H1 (cell line): Measurements from ENCODE around the gene FAM236D. TPM values are rescaled to one million over a fixed set of nuclear protein-coding genes. Genes with fewer than 3 reads are reported as not detected.
"Not testable (repeated sequence)": the region's sequence is repeated elsewhere in the genome, so short reads cannot be mapped to it uniquely, and the experiment has no call there.

ENCODE experiments used
- CTCF ChIA-PET: fragments of 300-600 bp; sonication (Branson Sonifier 250); formaldehyde crosslinking; loops from one replicate; lab custom pipeline; 2021; ENCODE audit not compliant: partially characterized antibody; lab: Charles Lee
- POLR2A ChIA-PET: fragments of 300-600 bp; sonication (Branson Sonifier 250); formaldehyde crosslinking; loops from one replicate; lab custom pipeline; 2021; ENCODE audit warnings: inconsistent platforms; ENCODE audit not compliant: partially characterized antibody; lab: Charles Lee
- DNase-seq, 2 experiments: peaks; one replicate each; pipeline versions ENCODE4 v3.0.0 to v3.0.0-alpha.2; 2010 to 2022; ENCODE audit warnings: low spot score in 2 of 2, low read depth in 1 of 2, mixed read lengths in 1 of 2
- FAIRE-seq: peaks from 2 replicates; lab custom pipeline; 2011; peaks lifted over from hg19 to GRCh38; lab: Jason Lieb, UNC
- H2AFZ ChIP-seq: 2 replicates; pipeline ENCODE4 v1.8.1; 2012; ENCODE audit warnings: low read length, inconsistent platforms
- H2AK5ac ChIP-seq: 2 replicates; pipeline ENCODE4 v1.6.1; 2013; ENCODE audit warnings: low read depth, low read length
- H2BK120ac ChIP-seq: replicated peaks from 2 replicates; pipeline ENCODE3; 2013; ENCODE audit warnings: low read depth, low read length, inconsistent platforms
- H2BK12ac ChIP-seq: 2 replicates; pipeline ENCODE4 v1.6.1; 2013; ENCODE audit warnings: low read depth, low read length
- H2BK15ac ChIP-seq: 2 replicates; pipeline ENCODE4 v1.6.1; 2013; ENCODE audit warnings: low read length
- H2BK20ac ChIP-seq: 2 replicates; pipeline ENCODE4 v1.6.1; 2013; ENCODE audit warnings: low read length
- H2BK5ac ChIP-seq: 2 replicates; pipeline ENCODE4 v1.6.1; 2013; ENCODE audit warnings: low read depth, low read length
- H3K14ac ChIP-seq: 2 replicates; pipeline ENCODE4 v1.6.1; 2013; ENCODE audit warnings: inconsistent platforms; ENCODE audit not compliant: insufficient read length
- H3K18ac ChIP-seq: 2 replicates; pipeline ENCODE4 v1.6.1; 2013; ENCODE audit warnings: low read length; ENCODE audit errors: extremely low read depth
- H3K23ac ChIP-seq: 2 replicates; pipeline ENCODE4 v1.6.1; 2013; ENCODE audit warnings: inconsistent platforms; ENCODE audit not compliant: insufficient read length
- H3K23me2 ChIP-seq: 2 replicates; pipeline ENCODE4 v1.6.1; 2013; ENCODE audit warnings: low read depth, low read length
- H3K27ac ChIP-seq: 2 replicates; pipeline ENCODE4 v1.6.1; 2011; ENCODE audit warnings: low read depth, low read length, inconsistent platforms
- H3K27me3 ChIP-seq, 4 experiments: replicated peaks in 1 of 4; 1 replicate in 1 of 4; 2 replicates in 3 of 4; pipeline versions ENCODE4 v1.6.1 to v1.8.1; 2011 to 2013; ENCODE audit warnings: low read length in 3 of 4, mild to moderate bottlenecking in 3 of 4, inconsistent platforms in 2 of 4, mixed read lengths in 2 of 4, moderate library complexity in 1 of 4; ENCODE audit not compliant: control insufficient read depth in 3 of 4, insufficient read depth in 3 of 4; ENCODE audit errors: extremely low read depth in 1 of 4
- H3K36me3 ChIP-seq, 4 experiments: 2 replicates each; pipeline versions ENCODE4 v1.6.1 to v1.8.1; 2011 to 2013; ENCODE audit warnings: mild to moderate bottlenecking in 4 of 4, low read length in 3 of 4, moderate library complexity in 2 of 4, control low read depth in 1 of 4, inconsistent platforms in 1 of 4; ENCODE audit not compliant: insufficient read depth in 4 of 4, control insufficient read depth in 2 of 4
- H3K4ac ChIP-seq: replicated peaks from 2 replicates; pipeline ENCODE3; 2013; ENCODE audit warnings: low read length, low read depth, mixed read lengths, inconsistent platforms; ENCODE audit not compliant: insufficient read length
- H3K4me1 ChIP-seq, 4 experiments: replicated peaks in 1 of 4; 1 replicate in 1 of 4; 2 replicates in 3 of 4; pipeline versions ENCODE4 v1.6.1 to v1.8.1; 2011 to 2013; ENCODE audit warnings: low read length in 3 of 4, inconsistent platforms in 2 of 4, mixed read lengths in 1 of 4; ENCODE audit not compliant: insufficient read depth in 4 of 4, control insufficient read depth in 3 of 4
- H3K4me2 ChIP-seq, 2 experiments: 2 replicates each; pipeline versions ENCODE4 v1.6.1 to v1.8.1; 2011 to 2013; ENCODE audit warnings: low read depth in 2 of 2, low read length in 2 of 2, control low read depth in 1 of 2, inconsistent platforms in 1 of 2, mild to moderate bottlenecking in 1 of 2; ENCODE audit not compliant: insufficient read depth in 1 of 2
- H3K4me3 ChIP-seq, 4 experiments: fragments of 200-600, 300-600 bp in 1 of 4; sonication (generic), shearing (Covaris generic), sonication (Bioruptor Twin) in 1 of 4; 2 replicates each; pipeline versions ENCODE4 v1.5.1 to v1.8.1; 2011 to 2016; ENCODE audit warnings: low read length in 4 of 4, low read depth in 3 of 4, control low read depth in 2 of 4, inconsistent platforms in 2 of 4, mild to moderate bottlenecking in 2 of 4, mixed read lengths in 1 of 4, moderate library complexity in 1 of 4; ENCODE audit not compliant: insufficient read depth in 2 of 4; ENCODE audit errors: extremely low read depth in 1 of 4
- H3K56ac ChIP-seq: replicated peaks from 2 replicates; pipeline ENCODE3; 2013; ENCODE audit warnings: low read depth, mild to moderate bottlenecking, mixed read lengths, low read length, inconsistent platforms; ENCODE audit not compliant: insufficient read length
- H3K79me1 ChIP-seq: 2 replicates; pipeline ENCODE4 v1.6.1; 2013; ENCODE audit warnings: low read depth, low read length, control low read depth
- H3K79me2 ChIP-seq, 2 experiments: 2 replicates each; pipeline versions ENCODE4 v1.6.1 to v1.8.1; 2012 to 2013; ENCODE audit warnings: low read length in 2 of 2, mild to moderate bottlenecking in 2 of 2, inconsistent platforms in 1 of 2; ENCODE audit not compliant: insufficient read depth in 2 of 2, control insufficient read depth in 1 of 2
- H3K9ac ChIP-seq, 4 experiments: replicated peaks in 1 of 4; 1 replicate in 1 of 4; 2 replicates in 3 of 4; pipeline versions ENCODE4 v1.6.1 to v1.8.1; 2011 to 2013; ENCODE audit warnings: low read depth in 3 of 4, low read length in 3 of 4, control low read depth in 2 of 4, mild to moderate bottlenecking in 2 of 4, moderate library complexity in 2 of 4, inconsistent platforms in 1 of 4; ENCODE audit errors: extremely low read depth in 1 of 4
- H3K9me3 ChIP-seq, 2 experiments: 2 replicates each; pipeline versions ENCODE4 v1.6.1 to v1.8.1; 2012 to 2013; ENCODE audit warnings: mild to moderate bottlenecking in 2 of 2, moderate library complexity in 2 of 2, control low read depth in 1 of 2, inconsistent platforms in 1 of 2, low read depth in 1 of 2, low read length in 1 of 2, mixed read lengths in 1 of 2; ENCODE audit not compliant: insufficient read depth in 2 of 2
- H4K20me1 ChIP-seq, 2 experiments: replicated peaks in 1 of 2; 2 replicates each; pipeline versions ENCODE3 to v1.8.1; 2011 to 2013; ENCODE audit warnings: inconsistent platforms in 2 of 2, low read length in 2 of 2, mild to moderate bottlenecking in 1 of 2; ENCODE audit not compliant: insufficient read depth in 2 of 2, control insufficient read depth in 1 of 2
- H4K5ac ChIP-seq: 2 replicates; pipeline ENCODE4 v1.6.1; 2013; ENCODE audit warnings: low read length, low read depth, mixed read lengths, inconsistent platforms; ENCODE audit not compliant: insufficient read length
- H4K8ac ChIP-seq: 2 replicates; pipeline ENCODE4 v1.8.0; 2013; ENCODE audit warnings: mild to moderate bottlenecking, moderate library complexity, low read length, inconsistent platforms; ENCODE audit not compliant: insufficient read depth; ENCODE audit errors: extremely low read depth
- H4K91ac ChIP-seq: replicated peaks from 2 replicates; pipeline ENCODE3; 2013; ENCODE audit warnings: low read length, mixed read lengths, inconsistent platforms; ENCODE audit not compliant: insufficient read length
- WGBS, 2 experiments: shearing (Covaris generic) in 1 of 2; methylation state at CpG; one replicate each; pipeline versions ENCODE4 v1.1.6 to v1.1.7; 2013 to 2015; ENCODE audit warnings: low lambda C conversion rate in 2 of 2, mixed read lengths in 2 of 2, inconsistent platforms in 1 of 2, low coverage in 1 of 2, missing lambda C conversion rate in 1 of 2; ENCODE audit not compliant: insufficient replicate concordance in 2 of 2, insufficient coverage in 1 of 2, insufficient read length in 1 of 2; ENCODE audit errors: extremely low coverage in 1 of 2, missing lambda C conversion rate in 1 of 2; 5-methylcytosine and 5-hydroxymethylcytosine counted together
- polyA plus RNA-seq, 7 experiments: library from polyadenylated mRNA; depleted of rRNA in 3 of 7; stranded (reverse) in 5 of 7; unstranded in 2 of 7; fragments of >200 nt in 5 of 7; fragments of 200-250 nt in 2 of 7; gene quantifications; 1 replicate in 5 of 7; 2 replicates in 1 of 7; 4 replicates in 1 of 7; pipeline versions ENCODE4 v1.2.1 to v1.2.3, GENCODE V29; 2011 to 2013; ENCODE audit warnings: missing spikeins in 2 of 7, mixed read lengths in 2 of 7
- total RNA-seq: library from RNA; stranded (reverse); fragmentation: NEBNext Ultra II Directional; extraction: Animal tissue kit (Norgen Biotek cat#: 25700); gene quantifications from 2 replicates; pipeline ENCODE4 v1.2.1, GENCODE V29; 2021

FAM236D gene
- total and polyA plus RNA-seq, 2 of the 8 experiments (the other 6 are each of a cell fraction or from before 2014, with no cell fraction given), result not detected

- H2BK20ac ChIP-seq, H3K36me3 ChIP-seq, H4K91ac ChIP-seq, H2AFZ ChIP-seq, H3K4me1 ChIP-seq, H2BK12ac ChIP-seq, H2BK5ac ChIP-seq, H2BK15ac ChIP-seq, H4K20me1 ChIP-seq, H2AK5ac ChIP-seq, H3K4me3 ChIP-seq, H3K18ac ChIP-seq, H3K9me3 ChIP-seq, H3K4me2 ChIP-seq, POLR2A ChIA-PET, FAIRE-seq, H3K27ac ChIP-seq, H3K56ac ChIP-seq, H3K23me2 ChIP-seq, H3K27me3 ChIP-seq, H4K8ac ChIP-seq, H4K5ac ChIP-seq, CTCF ChIA-PET, H3K79me2 ChIP-seq, H3K23ac ChIP-seq, H3K14ac ChIP-seq, H2BK120ac ChIP-seq, H3K79me1 ChIP-seq, DNase-seq, H3K4ac ChIP-seq, H3K9ac ChIP-seq: not testable (repeated sequence)
- WGBS, 2 experiments, result no CpG with 5 or more reads among the region's 6 CpGs
Observed at GRCh38 chrX:72783964-72784363, 24.0 kb downstream of the FAM236D start.

- H4K20me1 ChIP-seq, H3K18ac ChIP-seq, H3K27me3 ChIP-seq, H3K56ac ChIP-seq, DNase-seq, H2AK5ac ChIP-seq, H3K36me3 ChIP-seq, POLR2A ChIA-PET, H3K14ac ChIP-seq, H2AFZ ChIP-seq, H3K79me2 ChIP-seq, H3K4me2 ChIP-seq, H2BK5ac ChIP-seq, H3K4me1 ChIP-seq, H4K5ac ChIP-seq, H3K27ac ChIP-seq, H4K8ac ChIP-seq, CTCF ChIA-PET, H2BK120ac ChIP-seq, H3K9ac ChIP-seq, H3K79me1 ChIP-seq, H3K9me3 ChIP-seq, H2BK20ac ChIP-seq, H3K4me3 ChIP-seq, H2BK12ac ChIP-seq, H3K23me2 ChIP-seq, FAIRE-seq, H3K23ac ChIP-seq, H3K4ac ChIP-seq, H4K91ac ChIP-seq, H2BK15ac ChIP-seq: not testable (repeated sequence)
- WGBS, 2 experiments, result no CpG with 5 or more reads among the region's 8 CpGs
Observed at GRCh38 chrX:72783365-72783936, 24.6 kb downstream of the FAM236D start.
